Peyer's patch (tissue), 4 donors: ENCODE data around the gene JAK1. TPM values are rescaled to one million over a fixed set of nuclear protein-coding genes. Genes with fewer than 3 reads are reported as not detected.

Source experiments
- DNase-seq, 3 donors: peaks; one replicate each; pipeline ENCODE4 v3.0.0-alpha.2; 2017 to 2019
- H3K27ac ChIP-seq, 4 donors: fragments of 200-600 bp; sonication (generic); one replicate each; pipeline ENCODE4 v1.5.1; 2016 to 2019
- H3K27me3 ChIP-seq, 2 donors: fragments of 200-600 bp; sonication (generic); one replicate each; pipeline ENCODE4 v1.5.1; 2019
- H3K36me3 ChIP-seq, 3 donors: fragments of 200-600 bp; sonication (generic); one replicate each; pipeline ENCODE4 v1.5.1; 2016 to 2019
- H3K4me1 ChIP-seq, 4 donors: fragments of 200-600 bp; sonication (generic); one replicate each; pipeline ENCODE4 v1.5.1; 2016 to 2019
- H3K4me3 ChIP-seq, 4 donors: fragments of 200-600 bp; sonication (generic); 1 replicate in 3 of 4; 2 replicates in 1 of 4; pipeline ENCODE4 v1.5.1; 2016 to 2019; ENCODE audit warnings: mild to moderate bottlenecking in 1 of 4
- H3K9me3 ChIP-seq, 4 donors: fragments of 200-600 bp; sonication (generic); one replicate each; pipeline ENCODE4 v1.5.1; 2016 to 2019; ENCODE audit warnings: mild to moderate bottlenecking in 1 of 4
- CTCF ChIP-seq, 6 experiments: fragments of 450-650 bp in 4 of 6; fragments of 200-600 bp in 2 of 6; sonication (generic) in 1 of 6; IDR thresholded peaks; one replicate each; pipeline ENCODE4 v1.5.1; 2017 to 2019; ENCODE audit warnings: antibody characterized with exemption in 6 of 6, mild to moderate bottlenecking in 3 of 6, moderate library complexity in 1 of 6
- POLR2A ChIP-seq, 2 donors: fragments of 450-650 bp; IDR thresholded peaks; one replicate each; pipeline ENCODE4 v1.5.1; 2017; ENCODE audit warnings: antibody characterized with exemption in 2 of 2, mild to moderate bottlenecking in 2 of 2, moderate library complexity in 2 of 2
- total RNA-seq, 4 donors: library from RNA; depleted of rRNA; stranded (reverse); fragments of >200 nt; gene quantifications; one replicate each; pipeline ENCODE4 v1.1.0, GENCODE V29; 2016

Gene JAK1
- total RNA-seq, 4 donors from 2014 or later = 116 to 251 (median 126) TPM

- no peak for DNase-seq
- H3K4me3 ChIP-seq = no peak overlapping the region
- no peaks in the 10 kb centered on the region for H3K4me1 ChIP-seq
- no peak overlapping the region for H3K27ac ChIP-seq
- no peaks in the 10 kb centered on the region for H3K27me3 ChIP-seq
- no peaks in the 10 kb centered on the region for H3K9me3 ChIP-seq
- peaks cover 0 to 56% (median 0%) of the 10 kb centered on the region in 3 donors for H3K36me3 ChIP-seq
- TF ChIP-seq CTCF (IDR thresholded peaks at IDR 0.05) (no peak), POLR2A (IDR thresholded peaks at IDR 0.05) (no peak)
These were observed 87.3 kb downstream of the JAK1 start for GRCh38 chr1:64878931-64879611.

- Histone ChIP-seq H3K4me1 (no peaks in the 10 kb centered on the region), H3K27ac (no peak overlapping the region), H3K4me3 (no peak overlapping the region), H3K27me3 (no peaks in the 10 kb centered on the region), H3K36me3 (peaks cover 0 to 59% (median 0%) of the 10 kb centered on the region in 3 donors), H3K9me3 (no peaks in the 10 kb centered on the region)
- no peak for DNase-seq
- TF ChIP-seq CTCF (IDR thresholded peaks at IDR 0.05) = no peak
- TF ChIP-seq POLR2A (IDR thresholded peaks at IDR 0.05) = no peak
These were observed 88.3 kb downstream of the JAK1 start for GRCh38 chr1:64878090-64878489.

GRCh38 chr1:64877598-64877997 lies 88.8 kb downstream of the JAK1 start:
- no peak overlapping the region for H3K4me3 ChIP-seq
- H3K4me1 ChIP-seq = no peaks in the 10 kb centered on the region
- TF ChIP-seq POLR2A (IDR thresholded peaks at IDR 0.05) (no peak), CTCF (IDR thresholded peaks at IDR 0.05) (no peak)
- DNase-seq = no peak
- H3K36me3 ChIP-seq = peaks cover 0 to 59% (median 0%) of the 10 kb centered on the region in 3 donors
- no peaks in the 10 kb centered on the region for H3K9me3 ChIP-seq
- H3K27me3 ChIP-seq = no peaks in the 10 kb centered on the region
- H3K27ac ChIP-seq = no peak overlapping the region

GRCh38 chr1:64877151-64877550 lies 89.2 kb downstream of the JAK1 start:
- Histone ChIP-seq H3K27me3 (no peaks in the 10 kb centered on the region), H3K4me1 (no peaks in the 10 kb centered on the region), H3K36me3 (peaks cover 0 to 59% (median 0%) of the 10 kb centered on the region in 3 donors), H3K9me3 (no peaks in the 10 kb centered on the region), H3K4me3 (no peak overlapping the region), H3K27ac (no peak overlapping the region)
- TF ChIP-seq POLR2A (IDR thresholded peaks at IDR 0.05) (no peak), CTCF (IDR thresholded peaks at IDR 0.05) (no peak)
- DNase-seq = no peak

- H3K4me1 ChIP-seq = no peaks in the 10 kb centered on the region
- no peaks in the 10 kb centered on the region for H3K9me3 ChIP-seq
- H3K4me3 ChIP-seq = no peak overlapping the region
- peaks cover 0 to 74% (median under 1%) of the 10 kb centered on the region in 3 donors for H3K36me3 ChIP-seq
- TF ChIP-seq POLR2A (IDR thresholded peaks at IDR 0.05) (no peak), CTCF (IDR thresholded peaks at IDR 0.05) (no peak)
- H3K27me3 ChIP-seq = no peaks in the 10 kb centered on the region
- no peak for DNase-seq
- no peak overlapping the region for H3K27ac ChIP-seq
These were observed 90.7 kb downstream of the JAK1 start for GRCh38 chr1:64875606-64876005.
